WTC11 (cell line): ENCODE measurements around the gene FCN1. TPM values are rescaled to one million over a fixed set of nuclear protein-coding genes. Genes with fewer than 3 reads are reported as not detected.

Experiments
- ATAC-seq: fragments of 200-7000 bp; cut with Tn5 transposase; 2 replicates; pipeline ENCODE4 v1.10.0; 2021; ENCODE audit warnings: mild to moderate bottlenecking, moderate library complexity
- CTCF ChIA-PET: fragments of 300-600 bp; sonication (Branson Sonifier 250); formaldehyde crosslinking; loops from one replicate; lab custom pipeline; 2021; ENCODE audit warnings: antibody characterized with exemption; lab: Charles Lee
- POLR2A ChIA-PET: fragments of 350-600 bp; sonication (Branson Sonifier 250); formaldehyde crosslinking; loops from one replicate; lab custom pipeline; 2021; ENCODE audit warnings: antibody characterized with exemption; lab: Charles Lee
- DNase-seq: peaks from one replicate; pipeline ENCODE4 v3.0.0; 2021; ENCODE audit warnings: low spot score
- H3K27ac Mint-ChIP-seq: 2 replicates; pipeline ENCODE4 v1.8.0; 2021; ENCODE audit warnings: mixed read lengths
- H3K27me3 Mint-ChIP-seq: 2 replicates; pipeline ENCODE4 v1.8.0; 2021; ENCODE audit warnings: low read depth, mild to moderate bottlenecking, moderate library complexity, mixed read lengths
- H3K36me3 Mint-ChIP-seq: 2 replicates; pipeline ENCODE4 v1.8.0; 2021; ENCODE audit warnings: mixed read lengths
- H3K4me1 Mint-ChIP-seq: 2 replicates; pipeline ENCODE4 v1.8.0; 2022; ENCODE audit warnings: mixed read lengths
- H3K4me3 Mint-ChIP-seq: 2 replicates; pipeline ENCODE4 v1.8.0; 2021; ENCODE audit warnings: mild to moderate bottlenecking, moderate library complexity, mixed read lengths
- H3K9me3 Mint-ChIP-seq: 2 replicates; pipeline ENCODE4 v1.8.0; 2021; ENCODE audit warnings: mixed read lengths
- CBFB ChIP-seq: sonication (generic); formaldehyde crosslinking; IDR thresholded peaks from 2 replicates; pipeline ENCODE4 v1.8.1; 2022; ENCODE audit warnings: mild to moderate bottlenecking, low read depth, missing genetic modification reagents
- GABPB1 ChIP-seq: sonication (generic); formaldehyde crosslinking; IDR thresholded peaks from 2 replicates; pipeline ENCODE4 v1.8.1; 2023; ENCODE audit warnings: mild to moderate bottlenecking, missing genetic modification reagents
- HMGA2 ChIP-seq: fragments of 250-450 bp; sonication (Bioruptor Pico); IDR thresholded peaks from 2 replicates; pipeline ENCODE4 v1.4.0; 2021; ENCODE audit warnings: mild to moderate bottlenecking, moderate library complexity
- NFATC4 ChIP-seq: fragments of 250-450 bp; sonication (Bioruptor Pico); IDR thresholded peaks from 2 replicates; pipeline ENCODE4 v1.9.0; 2021; ENCODE audit warnings: mild to moderate bottlenecking
- NFE2L1 ChIP-seq: sonication (generic); formaldehyde crosslinking; IDR thresholded peaks from 2 replicates; pipeline ENCODE4 v1.8.1; 2023; ENCODE audit warnings: missing genetic modification reagents
- NR2C2 ChIP-seq: sonication (generic); formaldehyde crosslinking; IDR thresholded peaks from 2 replicates; pipeline ENCODE4 v1.8.0; 2022; ENCODE audit warnings: mild to moderate bottlenecking, missing genetic modification reagents
- NR3C1 ChIP-seq: sonication (generic); formaldehyde crosslinking; conservative IDR thresholded peaks from 2 replicates; pipeline ENCODE4 v1.8.1; 2023; ENCODE audit warnings: low read depth, mild to moderate bottlenecking, missing genetic modification reagents
- OVOL2 ChIP-seq: fragments of 250-450 bp; sonication (Bioruptor Pico); IDR thresholded peaks from 2 replicates; pipeline ENCODE4 v1.9.0; 2021; ENCODE audit warnings: mild to moderate bottlenecking, borderline replicate concordance
- SOX15 ChIP-seq: fragments of 250-450 bp; sonication (Bioruptor Pico); IDR thresholded peaks from 2 replicates; pipeline ENCODE4 v1.9.0; 2021; ENCODE audit warnings: mild to moderate bottlenecking
- ZNF232 ChIP-seq: sonication (generic); formaldehyde crosslinking; IDR thresholded peaks from 2 replicates; pipeline ENCODE4 v1.8.0; 2022; ENCODE audit warnings: mild to moderate bottlenecking, missing genetic modification reagents
- ZNF263 ChIP-seq: sonication (generic); formaldehyde crosslinking; IDR thresholded peaks from 2 replicates; pipeline ENCODE4 v1.8.1; 2022; ENCODE audit warnings: low read depth, mild to moderate bottlenecking, moderate library complexity, missing genetic modification reagents
- total RNA-seq: library from RNA; stranded (reverse); gene quantifications from 3 replicates; pipeline ENCODE4 v1.2.3, GENCODE V29; 2021
- TF ChIP-seq, protein P1 (sequence below): sonication (generic); formaldehyde crosslinking; IDR thresholded peaks from 2 replicates; pipeline ENCODE4 v1.8.1; 2023; ENCODE audit warnings: mild to moderate bottlenecking, missing genetic modification reagents, moderate library complexity
- TF ChIP-seq, protein P2 (sequence below): fragments of 250-450 bp; sonication (Bioruptor Pico); IDR thresholded peaks from 2 replicates; pipeline ENCODE4 v1.9.0; 2021; ENCODE audit warnings: mild to moderate bottlenecking, borderline replicate concordance
- TF ChIP-seq, protein P3 (sequence below): sonication (generic); formaldehyde crosslinking; IDR thresholded peaks from 2 replicates; pipeline ENCODE4 v1.8.0; 2022; ENCODE audit warnings: missing genetic modification reagents

Gene FCN1
- total RNA-seq, 1 experiment from 2014 or later, result not detected

DNA sequence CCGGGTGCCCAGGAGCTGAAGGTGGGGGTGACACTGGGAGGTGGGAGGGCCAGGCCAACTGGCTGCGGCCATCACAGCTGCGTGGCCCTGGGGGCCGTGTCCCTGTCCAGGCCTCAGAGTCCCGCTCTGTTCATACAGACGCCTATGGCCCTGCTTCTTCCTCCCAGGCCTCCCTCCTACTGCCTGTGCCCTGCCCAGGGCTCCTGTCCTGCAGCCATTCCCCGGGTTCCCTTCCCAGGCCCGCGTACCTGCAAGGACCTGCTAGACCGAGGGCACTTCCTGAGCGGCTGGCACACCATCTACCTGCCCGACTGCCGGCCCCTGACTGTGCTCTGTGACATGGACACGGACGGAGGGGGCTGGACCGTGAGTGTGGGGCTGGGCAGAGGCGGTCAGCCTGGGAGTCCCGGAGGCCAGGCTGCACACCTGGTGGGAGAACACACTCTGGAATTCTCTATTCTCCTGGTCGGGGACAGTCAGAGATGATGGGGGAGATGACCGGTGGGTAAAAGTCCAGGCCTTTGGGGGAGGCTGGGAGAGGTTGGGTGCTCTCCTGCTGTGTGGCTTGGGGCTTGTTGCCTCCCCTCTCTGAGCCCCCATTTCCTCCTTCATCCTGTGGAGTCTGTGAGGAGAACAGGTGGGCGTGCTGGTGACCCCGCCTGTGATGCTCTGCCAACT, 32.6 kb downstream of the FCN1 start:
- H3K36me3 Mint-ChIP-seq, result no peaks in the 10 kb centered on the region
- POLR2A ChIA-PET, result no interaction called here
- no peaks in the 10 kb centered on the region for H3K4me1 Mint-ChIP-seq
- no peak overlapping the region for H3K27ac Mint-ChIP-seq
- no peak overlapping the region for H3K4me3 Mint-ChIP-seq
- TF ChIP-seq, protein P1, sequence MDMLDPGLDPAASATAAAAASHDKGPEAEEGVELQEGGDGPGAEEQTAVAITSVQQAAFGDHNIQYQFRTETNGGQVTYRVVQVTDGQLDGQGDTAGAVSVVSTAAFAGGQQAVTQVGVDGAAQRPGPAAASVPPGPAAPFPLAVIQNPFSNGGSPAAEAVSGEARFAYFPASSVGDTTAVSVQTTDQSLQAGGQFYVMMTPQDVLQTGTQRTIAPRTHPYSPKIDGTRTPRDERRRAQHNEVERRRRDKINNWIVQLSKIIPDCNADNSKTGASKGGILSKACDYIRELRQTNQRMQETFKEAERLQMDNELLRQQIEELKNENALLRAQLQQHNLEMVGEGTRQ (CRISPR knock-in tag), result no peak
- no peak for TF ChIP-seq NR2C2 (CRISPR knock-in tag)
- TF ChIP-seq, protein P2, sequence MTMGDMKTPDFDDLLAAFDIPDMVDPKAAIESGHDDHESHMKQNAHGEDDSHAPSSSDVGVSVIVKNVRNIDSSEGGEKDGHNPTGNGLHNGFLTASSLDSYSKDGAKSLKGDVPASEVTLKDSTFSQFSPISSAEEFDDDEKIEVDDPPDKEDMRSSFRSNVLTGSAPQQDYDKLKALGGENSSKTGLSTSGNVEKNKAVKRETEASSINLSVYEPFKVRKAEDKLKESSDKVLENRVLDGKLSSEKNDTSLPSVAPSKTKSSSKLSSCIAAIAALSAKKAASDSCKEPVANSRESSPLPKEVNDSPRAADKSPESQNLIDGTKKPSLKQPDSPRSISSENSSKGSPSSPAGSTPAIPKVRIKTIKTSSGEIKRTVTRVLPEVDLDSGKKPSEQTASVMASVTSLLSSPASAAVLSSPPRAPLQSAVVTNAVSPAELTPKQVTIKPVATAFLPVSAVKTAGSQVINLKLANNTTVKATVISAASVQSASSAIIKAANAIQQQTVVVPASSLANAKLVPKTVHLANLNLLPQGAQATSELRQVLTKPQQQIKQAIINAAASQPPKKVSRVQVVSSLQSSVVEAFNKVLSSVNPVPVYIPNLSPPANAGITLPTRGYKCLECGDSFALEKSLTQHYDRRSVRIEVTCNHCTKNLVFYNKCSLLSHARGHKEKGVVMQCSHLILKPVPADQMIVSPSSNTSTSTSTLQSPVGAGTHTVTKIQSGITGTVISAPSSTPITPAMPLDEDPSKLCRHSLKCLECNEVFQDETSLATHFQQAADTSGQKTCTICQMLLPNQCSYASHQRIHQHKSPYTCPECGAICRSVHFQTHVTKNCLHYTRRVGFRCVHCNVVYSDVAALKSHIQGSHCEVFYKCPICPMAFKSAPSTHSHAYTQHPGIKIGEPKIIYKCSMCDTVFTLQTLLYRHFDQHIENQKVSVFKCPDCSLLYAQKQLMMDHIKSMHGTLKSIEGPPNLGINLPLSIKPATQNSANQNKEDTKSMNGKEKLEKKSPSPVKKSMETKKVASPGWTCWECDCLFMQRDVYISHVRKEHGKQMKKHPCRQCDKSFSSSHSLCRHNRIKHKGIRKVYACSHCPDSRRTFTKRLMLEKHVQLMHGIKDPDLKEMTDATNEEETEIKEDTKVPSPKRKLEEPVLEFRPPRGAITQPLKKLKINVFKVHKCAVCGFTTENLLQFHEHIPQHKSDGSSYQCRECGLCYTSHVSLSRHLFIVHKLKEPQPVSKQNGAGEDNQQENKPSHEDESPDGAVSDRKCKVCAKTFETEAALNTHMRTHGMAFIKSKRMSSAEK (CRISPR knock-in tag), result no peak
- no peak for TF ChIP-seq NR3C1 (CRISPR knock-in tag)
- no peak for TF ChIP-seq NFE2L1 (CRISPR knock-in tag)
- no peak for TF ChIP-seq SOX15 (CRISPR knock-in tag)
- CTCF ChIA-PET, result no interaction called here
- no peak for DNase-seq
- H3K9me3 Mint-ChIP-seq, result no peaks in the 10 kb centered on the region
- no peak for ATAC-seq
- H3K27me3 Mint-ChIP-seq, result no peaks in the 10 kb centered on the region; the same call in 1 of the 2 replicates

DNA sequence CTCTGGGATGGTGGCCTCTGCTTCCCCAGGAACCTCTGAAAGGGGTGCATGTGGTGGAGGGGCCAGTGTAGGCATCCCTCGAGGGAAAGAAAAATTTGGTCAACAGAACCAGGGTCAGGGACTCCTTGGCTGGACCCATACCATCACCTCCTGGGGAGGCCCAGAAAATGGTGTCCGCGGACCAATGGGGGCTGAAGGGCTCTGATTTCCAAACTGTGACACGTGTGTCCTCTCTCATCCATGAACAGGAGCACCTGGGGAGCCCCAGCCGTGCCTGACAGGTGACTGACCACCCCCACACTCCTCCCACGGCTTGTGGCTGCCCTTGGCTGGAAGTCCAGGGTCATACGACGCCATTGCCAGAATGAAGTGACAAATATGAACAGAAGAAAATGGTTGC, 33.2 kb downstream of the FCN1 start:
- no peak for DNase-seq
- H3K4me1 Mint-ChIP-seq, result no peaks in the 10 kb centered on the region
- H3K27me3 Mint-ChIP-seq, result no peaks in the 10 kb centered on the region; the same call in 1 of the 2 replicates
- no peaks in the 10 kb centered on the region for H3K36me3 Mint-ChIP-seq
- no peaks in the 10 kb centered on the region for H3K9me3 Mint-ChIP-seq
- ATAC-seq, result no peak
- H3K4me3 Mint-ChIP-seq, result no peak overlapping the region
- no peak for TF ChIP-seq CBFB (CRISPR knock-in tag)
- no peak for TF ChIP-seq ZNF263 (CRISPR knock-in tag)
- TF ChIP-seq OVOL2 (CRISPR knock-in tag), result no peak
- TF ChIP-seq HMGA2, result no peak
- TF ChIP-seq GABPB1 (CRISPR knock-in tag), result no peak
- TF ChIP-seq ZNF232 (CRISPR knock-in tag), result no peak
- no peak for TF ChIP-seq NFATC4 (CRISPR knock-in tag)
- TF ChIP-seq, protein P3, sequence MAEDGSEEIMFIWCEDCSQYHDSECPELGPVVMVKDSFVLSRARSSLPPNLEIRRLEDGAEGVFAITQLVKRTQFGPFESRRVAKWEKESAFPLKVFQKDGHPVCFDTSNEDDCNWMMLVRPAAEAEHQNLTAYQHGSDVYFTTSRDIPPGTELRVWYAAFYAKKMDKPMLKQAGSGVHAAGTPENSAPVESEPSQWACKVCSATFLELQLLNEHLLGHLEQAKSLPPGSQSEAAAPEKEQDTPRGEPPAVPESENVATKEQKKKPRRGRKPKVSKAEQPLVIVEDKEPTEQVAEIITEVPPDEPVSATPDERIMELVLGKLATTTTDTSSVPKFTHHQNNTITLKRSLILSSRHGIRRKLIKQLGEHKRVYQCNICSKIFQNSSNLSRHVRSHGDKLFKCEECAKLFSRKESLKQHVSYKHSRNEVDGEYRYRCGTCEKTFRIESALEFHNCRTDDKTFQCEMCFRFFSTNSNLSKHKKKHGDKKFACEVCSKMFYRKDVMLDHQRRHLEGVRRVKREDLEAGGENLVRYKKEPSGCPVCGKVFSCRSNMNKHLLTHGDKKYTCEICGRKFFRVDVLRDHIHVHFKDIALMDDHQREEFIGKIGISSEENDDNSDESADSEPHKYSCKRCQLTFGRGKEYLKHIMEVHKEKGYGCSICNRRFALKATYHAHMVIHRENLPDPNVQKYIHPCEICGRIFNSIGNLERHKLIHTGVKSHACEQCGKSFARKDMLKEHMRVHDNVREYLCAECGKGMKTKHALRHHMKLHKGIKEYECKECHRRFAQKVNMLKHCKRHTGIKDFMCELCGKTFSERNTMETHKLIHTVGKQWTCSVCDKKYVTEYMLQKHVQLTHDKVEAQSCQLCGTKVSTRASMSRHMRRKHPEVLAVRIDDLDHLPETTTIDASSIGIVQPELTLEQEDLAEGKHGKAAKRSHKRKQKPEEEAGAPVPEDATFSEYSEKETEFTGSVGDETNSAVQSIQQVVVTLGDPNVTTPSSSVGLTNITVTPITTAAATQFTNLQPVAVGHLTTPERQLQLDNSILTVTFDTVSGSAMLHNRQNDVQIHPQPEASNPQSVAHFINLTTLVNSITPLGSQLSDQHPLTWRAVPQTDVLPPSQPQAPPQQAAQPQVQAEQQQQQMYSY, result no peak
- POLR2A ChIA-PET, result no interaction called here
- no peak overlapping the region for H3K27ac Mint-ChIP-seq
- CTCF ChIA-PET, result no interaction called here
